ENCODE results near the gene GLI3.

- TF ChIP-seq CTCF (IDR thresholded peaks at IDR 0.05; ENCODE audit: low read length), result no peak
- TF ChIP-seq EZH2 (optimal IDR thresholded peaks at IDR 0.05; ENCODE audit: low read depth, low read length), result no peak
These were observed 298.6 kb downstream of the GLI3 start for GRCh38 chr7:41938371-41938770.
